Amygdala (tissue), 56 donors: ENCODE data around the gene CHPF.

Source experiments
- DNase-seq, 56 donors: peaks; one replicate each; lab custom pipeline; 2025; lab: John Stamatoyannopoulos, UW

CHPF gene

GRCh38 chr2:219500135-219500534 lies 43.5 kb downstream of the CHPF start:
- no peak for DNase-seq

GRCh38 chr2:219499555-219499954 lies 44.1 kb downstream of the CHPF start:
- no peak for DNase-seq

- DNase-seq: no peak
These were observed 44.6 kb downstream of the CHPF start for GRCh38 chr2:219499058-219499307.

- peak; percentile 36 to 95 (median 87) for DNase-seq
These were observed 45.1 kb downstream of the CHPF start, which contains the start of gene GMPPA for GRCh38 chr2:219498280-219499057. Gene GMPPA (plus strand): TSS chr2:219498891. CDS start chr2:219499976, 1,085 bp downstream.

- peak in 27 of 56 donors; percentile 13 to 67 (median 33) for DNase-seq
These were observed 45.9 kb downstream of the CHPF start for GRCh38 chr2:219497495-219498279.

- DNase-seq: peak in 3 of 56 donors; percentile 17 to 20 (median 20)
These were observed 46.6 kb downstream of the CHPF start for GRCh38 chr2:219496825-219497494.

- DNase-seq: no peak
These were observed 47.3 kb downstream of the CHPF start for GRCh38 chr2:219496247-219496824.

- peak in 46 of 56 donors; percentile 5 to 69 (median 36) for DNase-seq
These were observed 48.0 kb downstream of the CHPF start for GRCh38 chr2:219495531-219496122.

- DNase-seq: no peak
These were observed 48.6 kb downstream of the CHPF start for GRCh38 chr2:219494952-219495530.

GRCh38 chr2:219493086-219493485 lies 50.5 kb downstream of the CHPF start:
- no peak for DNase-seq

- DNase-seq: no peak
These were observed 51.0 kb downstream of the CHPF start for GRCh38 chr2:219492575-219492974.

GRCh38 chr2:219491278-219491963 lies 52.2 kb downstream of the CHPF start:
- DNase-seq: no peak

GRCh38 chr2:219490600-219491130 lies 52.9 kb downstream of the CHPF start:
- DNase-seq: no peak

- DNase-seq: no peak
These were observed 53.4 kb downstream of the CHPF start for GRCh38 chr2:219490186-219490585.

GRCh38 chr2:219489315-219489714 lies 54.3 kb downstream of the CHPF start:
- no peak for DNase-seq
